Epithelial cell of esophagus (primary cell): ENCODE measurements around the gene THSD8.
A peak's percentile ranks its signal among the peaks of the same experiment; 100 is the strongest.

ENCODE experiments used
- DNase-seq: peaks from one replicate; pipeline ENCODE4 v3.0.0; 2010; ENCODE audit warnings: low read depth
- H3K4me3 ChIP-seq: 2 replicates; pipeline ENCODE4 v1.5.1; 2011; ENCODE audit warnings: mild to moderate bottlenecking, low read length, control low read depth
- CTCF ChIP-seq: IDR thresholded peaks from 2 replicates; pipeline ENCODE4 v1.5.1; 2011; ENCODE audit warnings: low read depth, mild to moderate bottlenecking, low read length, control low read depth, inconsistent platforms; ENCODE audit not compliant: insufficient read depth; ENCODE audit errors: missing control alignments

THSD8 gene

GRCh38 chr19:12801466-12802266, at the start of gene THSD8, which contains the start of gene PRDX2:
TSS of gene THSD8 (plus strand) at chr19:12802069. CDS start at chr19:12802072, 3 bp downstream.
TSS of gene PRDX2 (minus strand) at chr19:12801800. CDS start at chr19:12801261, 539 bp downstream.
- no peak for TF ChIP-seq CTCF
- DNase-seq, result peak; percentile 80
- H3K4me3 ChIP-seq, result peak within 1 kb of the TSS; percentile 98

GRCh38 chr19:12754465-12755196, 47.2 kb upstream of the THSD8 start:
- TF ChIP-seq CTCF, result no peak
- H3K4me3 ChIP-seq, result no peak overlapping the region
- DNase-seq, result no peak

- no peak overlapping the region for H3K4me3 ChIP-seq
- TF ChIP-seq CTCF, result no peak
- DNase-seq, result no peak
Measured at GRCh38 chr19:12756150-12756883, 45.6 kb upstream of the THSD8 start.

- H3K4me3 ChIP-seq, result peak overlapping the region; percentile 25
- peak; percentile 65 for DNase-seq
- TF ChIP-seq CTCF, result peak; percentile 56
Measured at GRCh38 chr19:12757544-12758274, 44.2 kb upstream of the THSD8 start.

DNA sequence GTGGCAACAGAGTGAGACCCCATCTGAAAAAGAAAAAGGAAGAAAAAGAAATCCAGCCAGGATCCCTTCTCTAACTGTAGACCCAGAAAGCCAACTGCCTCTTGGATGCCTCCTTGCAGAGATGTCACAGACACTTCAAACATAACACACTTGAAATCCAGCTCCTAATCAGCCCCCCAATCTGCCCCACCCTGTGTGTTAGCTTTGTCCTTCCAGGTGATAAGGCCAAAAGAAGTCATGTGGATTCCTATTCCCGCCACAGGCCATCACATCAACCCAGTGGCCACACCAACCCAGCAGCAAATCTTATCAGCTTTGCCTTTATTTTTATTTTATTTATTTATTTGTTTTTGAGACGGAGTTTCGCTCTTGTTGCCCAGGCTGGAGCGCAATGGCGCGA, 42.2 kb upstream of the THSD8 start:
- TF ChIP-seq CTCF, result no peak
- H3K4me3 ChIP-seq, result no peak overlapping the region
- no peak for DNase-seq

GRCh38 chr19:12763100-12763499, 38.8 kb upstream of the THSD8 start:
- no peak for DNase-seq
- no peak for TF ChIP-seq CTCF
- H3K4me3 ChIP-seq, result no peak overlapping the region
